SK-N-SH treated with all-trans-retinoic acid at 6 μM for 48 hours (cell line): Measurements from ENCODE around the gene GDPD4.

Experiments
- BACH2 ChIP-seq: fragments of 250-450 bp; sonication (Bioruptor Pico); IDR thresholded peaks from 2 replicates; pipeline ENCODE4 v1.9.0; 2021; ENCODE audit warnings: mild to moderate bottlenecking, borderline replicate concordance
- ESRRG ChIP-seq: fragments of 250-450 bp; sonication (Bioruptor Pico); IDR thresholded peaks from 2 replicates; pipeline ENCODE4 v1.6.1; 2021; ENCODE audit warnings: mild to moderate bottlenecking
- OSR1 ChIP-seq: fragments of 250-450 bp; sonication (Bioruptor Pico); IDR thresholded peaks from 2 replicates; pipeline ENCODE4 v1.8.0; 2022; ENCODE audit warnings: moderate library complexity, mild to moderate bottlenecking, inconsistent platforms
- PATZ1 ChIP-seq: fragments of 250-450 bp; sonication (Bioruptor Pico); IDR thresholded peaks from 2 replicates; pipeline ENCODE4 v1.8.0; 2020; ENCODE audit warnings: mild to moderate bottlenecking, moderate library complexity, borderline replicate concordance
- POU6F1 ChIP-seq: fragments of 250-450 bp; sonication (Bioruptor Pico); IDR thresholded peaks from 2 replicates; pipeline ENCODE4 v1.8.0; 2021; ENCODE audit warnings: low read depth, mild to moderate bottlenecking, moderate library complexity, borderline replicate concordance
- PPARA ChIP-seq: fragments of 250-450 bp; sonication (Bioruptor Pico); IDR thresholded peaks from 2 replicates; pipeline ENCODE4 v1.5.0; 2020; ENCODE audit warnings: mild to moderate bottlenecking, borderline replicate concordance
- RARB ChIP-seq: fragments of 250-450 bp; sonication (Bioruptor Pico); IDR thresholded peaks from 2 replicates; pipeline ENCODE4 v1.8.0; 2021; ENCODE audit warnings: mild to moderate bottlenecking, moderate library complexity
- TCF4 ChIP-seq: fragments of 250-450 bp; sonication (Bioruptor Pico); IDR thresholded peaks from 2 replicates; pipeline ENCODE4 v1.8.0; 2021; ENCODE audit warnings: mild to moderate bottlenecking, moderate library complexity, borderline replicate concordance
- TSHZ2 ChIP-seq: fragments of 250-450 bp; sonication (Bioruptor Pico); IDR thresholded peaks from 2 replicates; pipeline ENCODE4 v1.5.0; 2020; ENCODE audit warnings: mild to moderate bottlenecking, moderate library complexity
- ZFP3 ChIP-seq: fragments of 250-450 bp; sonication (Bioruptor Pico); IDR thresholded peaks from 2 replicates; pipeline ENCODE4 v1.5.0; 2020; ENCODE audit warnings: mild to moderate bottlenecking, moderate library complexity
- ZFP30 ChIP-seq: fragments of 450-650 bp; formaldehyde crosslinking; IDR thresholded peaks from 2 replicates; pipeline ENCODE4 v1.5.0; 2022; ENCODE audit warnings: mild to moderate bottlenecking, moderate library complexity
- ZNF8 ChIP-seq: fragments of 450-650 bp; formaldehyde crosslinking; IDR thresholded peaks from 2 replicates; pipeline ENCODE4 v1.5.0; 2020; ENCODE audit warnings: mild to moderate bottlenecking, moderate library complexity

GRCh38 chr11:77303328-77303727 is 1.8 kb upstream of the GDPD4 start:
- TF ChIP-seq BACH2 (CRISPR knock-in tag) (no peak), PPARA (CRISPR knock-in tag) (no peak), ZFP3 (CRISPR knock-in tag) (no peak), ESRRG (CRISPR knock-in tag) (no peak), PATZ1 (CRISPR knock-in tag) (no peak), ZFP30 (no peak), RARB (CRISPR knock-in tag) (no peak), POU6F1 (CRISPR knock-in tag) (no peak), ZNF8 (no peak), OSR1 (CRISPR knock-in tag) (no peak), TSHZ2 (no peak), TCF4 (CRISPR knock-in tag) (no peak)
